PFSK-1 (cell line): ENCODE data around the gene PSEN1.

Experiments
- FOXP2 ChIP-seq: optimal IDR thresholded peaks from 2 replicates; pipeline ENCODE3; 2011; ENCODE audit warnings: borderline replicate concordance, control low read depth, inconsistent platforms; ENCODE audit not compliant: insufficient read depth; ENCODE audit errors: extremely low read length, extremely low read depth
- SIN3A ChIP-seq: IDR thresholded peaks from 2 replicates; pipeline ENCODE4 v1.6.1; 2012; ENCODE audit warnings: mild to moderate bottlenecking, low read length, moderate library complexity, borderline replicate concordance; ENCODE audit not compliant: insufficient read depth
- TAF1 ChIP-seq: IDR thresholded peaks from 2 replicates; pipeline ENCODE4 v1.6.1; 2012; ENCODE audit warnings: low read length, control low read depth, borderline replicate concordance; ENCODE audit not compliant: insufficient read depth

DNA sequence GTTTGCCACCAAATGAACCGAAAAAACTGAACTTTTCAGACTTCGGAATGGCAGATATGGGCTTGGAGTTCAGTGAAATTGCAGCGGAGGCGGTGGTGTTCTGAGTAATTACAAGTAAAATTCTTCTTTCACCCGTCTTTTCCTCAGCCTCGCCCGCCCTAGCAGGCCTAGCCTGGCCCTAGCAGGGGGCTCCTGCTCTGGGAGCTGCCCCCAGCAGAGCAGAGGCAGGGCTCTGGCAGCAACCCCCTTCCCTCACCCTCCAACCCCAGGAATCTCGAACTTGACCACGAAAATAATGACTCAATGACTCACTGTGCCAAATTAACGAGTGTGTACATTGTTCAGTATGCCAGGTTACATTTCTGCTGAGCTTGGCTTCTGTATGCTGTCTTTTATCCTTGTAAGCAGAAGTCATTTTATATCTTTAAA is 102.1 kb downstream of the PSEN1 start:
- no peak for TF ChIP-seq SIN3A
- no peak for TF ChIP-seq FOXP2
- no peak for TF ChIP-seq TAF1
